ENCODE results near the gene RGS3. TPM values are rescaled to one million over a fixed set of nuclear protein-coding genes. Genes with fewer than 3 reads are reported as not detected.

RGS3 gene
- total and polyA plus RNA-seq, 10 of the 15 experiments (the other 5 are each of a cell fraction or from before 2014, with no cell fraction given): 2.9 to 138 (median 28.8) TPM

GRCh38 chr9:113514061-113514460 lies 50.5 kb downstream of the RGS3 start (continued):
- TF ChIP-seq CUX1 (IDR thresholded peaks at IDR 0.05; ENCODE audit: insufficient replicate concordance, low read depth, low read length) (no peak), MAX (IDR thresholded peaks at IDR 0.05; ENCODE audit: low read depth, low read length) (no peak), STAT3 (IDR thresholded peaks at IDR 0.05; ENCODE audit: low read depth, low read length) (no peak), MEF2B (IDR thresholded peaks at IDR 0.05; ENCODE audit: partially characterized antibody, poor library complexity, severe bottlenecking) (no peak), CREB1 (IDR thresholded peaks at IDR 0.05; ENCODE audit: low read depth) (no peak), PBX3 (IDR thresholded peaks at IDR 0.05; ENCODE audit: insufficient replicate concordance, low read depth, low read length) (no peak)

All from GM12878 (cell line).